Embryonic facial prominence (tissue), 1 donor: ENCODE measurements around the gene ATF6.

Source experiments
- DNase-seq: peaks from one replicate; pipeline ENCODE4 v3.0.0-alpha.2; 2016; ENCODE audit errors: extremely low spot score

ATF6 gene

DNA sequence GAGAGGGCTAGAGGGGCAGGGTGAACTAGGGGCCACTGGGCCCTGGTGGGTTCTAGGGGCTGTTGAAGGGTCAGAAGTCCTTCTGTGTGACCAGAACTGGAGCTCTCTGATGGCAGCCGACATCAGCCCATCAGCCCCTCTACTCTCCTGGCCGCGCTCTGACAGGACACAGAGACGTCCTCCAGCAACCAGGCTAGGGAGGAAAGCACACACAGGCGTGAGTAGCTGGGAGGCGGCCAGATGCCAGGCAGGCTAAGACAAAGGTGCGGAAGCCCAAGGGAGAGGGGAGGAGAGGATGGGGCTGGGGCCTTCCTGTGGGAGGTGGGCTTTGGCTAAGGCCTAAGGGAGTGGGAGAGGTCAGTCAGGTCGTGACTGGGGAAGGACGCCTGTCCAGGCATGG, 206.7 kb downstream of the ATF6 start:
- no peak for DNase-seq

DNA sequence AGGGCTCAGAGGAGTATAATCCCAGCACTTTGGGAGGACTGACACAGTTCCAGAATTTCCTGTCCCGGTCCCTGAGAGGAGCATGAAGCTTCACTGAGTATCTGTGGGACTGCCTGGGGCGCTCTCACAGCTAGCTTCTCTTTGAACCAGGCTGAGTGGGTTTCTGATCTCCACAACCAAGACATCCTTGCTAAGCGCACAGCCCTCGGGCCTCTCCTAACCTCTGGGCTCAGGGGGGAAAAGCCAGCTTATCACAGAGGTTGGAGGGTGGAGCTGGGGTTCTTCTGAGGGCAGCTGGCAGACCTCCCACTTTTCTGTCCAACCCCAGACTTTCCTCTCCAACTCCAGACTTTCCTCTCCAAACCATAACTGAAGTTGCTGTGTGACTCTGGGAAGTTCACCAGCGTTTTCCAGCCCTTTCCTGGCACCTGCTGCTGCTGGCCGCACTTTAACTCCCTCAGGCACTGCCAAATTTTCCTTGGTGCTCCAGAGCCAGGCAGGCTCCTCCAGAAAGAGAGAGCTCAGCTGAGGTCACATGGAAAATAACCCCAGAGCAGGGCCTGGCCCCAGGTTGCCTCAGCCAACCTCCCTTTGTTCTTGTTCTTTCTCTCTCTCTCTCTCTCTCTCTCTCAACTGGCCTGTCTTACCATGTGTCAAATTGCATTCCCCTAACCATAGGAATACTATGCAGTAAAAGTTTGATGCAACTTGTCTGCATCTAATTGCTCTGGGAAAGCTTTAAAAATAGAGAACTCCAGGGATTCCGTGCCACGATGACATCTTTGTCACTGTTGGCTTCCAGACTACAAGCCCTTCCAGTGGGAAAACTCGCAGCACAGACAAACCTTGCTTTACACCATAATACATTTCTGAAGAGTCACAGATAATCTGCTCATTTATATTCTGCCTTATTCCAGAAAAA, 208.1 kb downstream of the ATF6 start:
- DNase-seq, result no peak

DNA sequence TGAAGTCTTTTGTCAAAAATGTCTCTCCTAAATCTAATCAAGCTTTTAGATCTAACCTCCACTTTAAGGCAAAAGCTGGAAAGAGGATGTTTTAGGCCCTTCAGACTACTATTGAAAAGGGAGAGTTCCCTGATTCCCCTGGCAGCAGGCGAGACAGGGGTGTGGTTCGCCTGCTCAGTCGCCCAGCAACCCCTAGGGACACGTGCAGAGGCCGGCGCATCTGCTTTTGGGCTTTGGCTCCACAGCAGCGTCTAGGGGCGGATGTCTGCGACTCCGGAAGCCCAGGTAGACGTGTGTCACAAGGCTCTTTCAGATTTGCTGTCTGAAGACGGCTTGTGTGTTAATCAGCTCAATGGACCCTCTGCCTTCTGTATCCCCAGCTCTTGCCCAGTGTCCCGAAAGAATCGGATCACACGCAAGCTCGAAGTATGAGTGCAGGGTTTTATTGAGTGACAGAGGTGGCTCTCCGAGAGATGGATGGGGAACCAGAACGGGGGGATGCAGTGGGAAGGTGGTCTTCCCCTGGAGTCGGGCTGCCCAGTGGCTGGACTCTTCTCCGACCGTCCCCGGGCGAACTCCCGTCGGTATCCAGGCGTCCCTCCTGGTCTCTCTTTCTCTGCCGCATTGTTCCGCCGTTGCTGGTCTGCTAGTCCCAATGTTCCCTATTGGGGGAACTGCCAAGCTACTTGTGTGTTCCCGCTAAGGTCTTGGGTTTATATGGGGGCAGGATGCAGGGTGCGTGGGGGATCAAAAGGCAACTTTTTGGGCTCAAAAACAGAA, 212.1 kb downstream of the ATF6 start:
- no peak for DNase-seq

DNA sequence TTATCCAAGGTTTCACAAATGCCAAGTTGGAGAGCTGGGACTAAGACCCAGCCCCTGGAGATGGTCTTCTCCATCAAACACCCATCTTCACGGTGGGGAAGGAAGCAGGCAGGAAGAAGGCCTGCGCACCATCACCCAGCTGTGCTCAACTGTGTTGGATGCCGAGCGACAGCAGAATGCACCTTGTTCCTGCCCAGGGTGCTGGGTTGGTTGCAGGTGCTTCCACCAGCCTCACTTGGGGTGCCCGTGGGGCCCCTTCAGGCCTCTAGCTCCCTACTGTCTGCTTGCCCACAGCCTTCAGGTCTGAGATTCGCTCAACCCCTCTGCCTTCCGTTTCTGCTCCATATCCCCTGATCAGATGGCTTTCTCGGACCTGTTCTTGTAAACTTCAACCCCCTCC, 215.0 kb downstream of the ATF6 start:
- no peak for DNase-seq

DNA sequence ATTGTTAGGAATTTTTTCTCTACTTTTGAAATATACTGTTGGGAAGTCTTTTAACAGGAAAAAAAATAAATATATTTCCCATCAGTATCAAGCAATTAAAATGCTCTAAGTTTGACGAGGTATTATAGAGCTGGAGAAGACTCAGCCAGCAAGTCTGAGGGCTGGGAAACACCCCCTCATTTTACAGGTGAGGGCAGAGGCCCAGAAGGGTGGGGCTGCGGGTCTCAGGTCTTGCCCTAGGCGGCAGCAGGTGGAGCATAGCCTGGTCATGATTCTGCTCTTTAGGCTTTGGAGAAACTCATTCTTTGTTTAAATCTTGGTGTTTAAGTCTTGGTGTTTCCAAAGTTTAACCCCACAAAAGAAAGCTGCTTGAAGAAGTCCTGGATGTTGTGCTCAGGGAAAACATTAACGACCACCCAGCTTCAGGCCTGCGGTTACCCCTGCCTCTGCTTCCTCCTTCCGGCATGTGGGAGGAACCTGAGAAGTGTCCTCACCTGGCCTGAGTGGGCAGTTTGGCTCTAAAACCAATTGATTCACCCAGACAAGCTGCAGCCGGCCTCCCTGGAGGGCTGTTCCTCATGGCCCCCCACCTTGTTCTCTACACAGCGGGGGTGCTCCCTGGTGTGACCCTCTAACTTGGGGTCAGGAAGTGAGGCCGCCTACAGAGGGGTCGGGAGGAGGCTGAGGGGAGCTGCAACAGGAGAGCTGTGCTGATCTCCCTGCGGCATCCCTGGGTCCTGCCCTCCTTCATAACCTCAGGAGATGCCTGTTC, 215.8 kb downstream of the ATF6 start:
- no peak for DNase-seq

DNA sequence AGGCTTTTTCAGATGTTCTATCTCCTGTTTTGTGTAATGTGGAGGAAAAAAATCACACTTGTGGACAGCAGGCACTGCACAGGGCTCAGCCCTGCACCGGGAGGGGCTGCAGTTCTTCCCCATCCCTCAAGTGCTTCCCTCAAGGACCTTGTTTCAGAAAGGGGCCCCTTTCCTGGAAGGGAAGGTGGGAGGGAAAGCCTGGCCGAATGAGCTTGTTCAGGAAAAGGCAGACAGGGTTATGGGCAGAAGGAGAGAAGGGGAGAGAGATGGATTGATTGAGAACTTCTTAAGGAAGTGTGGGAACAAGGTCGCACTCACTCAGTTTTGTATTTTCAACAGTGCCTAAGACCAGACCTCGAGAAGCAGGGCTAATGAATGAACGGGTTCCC, 216.4 kb downstream of the ATF6 start:
- DNase-seq, result no peak

DNA sequence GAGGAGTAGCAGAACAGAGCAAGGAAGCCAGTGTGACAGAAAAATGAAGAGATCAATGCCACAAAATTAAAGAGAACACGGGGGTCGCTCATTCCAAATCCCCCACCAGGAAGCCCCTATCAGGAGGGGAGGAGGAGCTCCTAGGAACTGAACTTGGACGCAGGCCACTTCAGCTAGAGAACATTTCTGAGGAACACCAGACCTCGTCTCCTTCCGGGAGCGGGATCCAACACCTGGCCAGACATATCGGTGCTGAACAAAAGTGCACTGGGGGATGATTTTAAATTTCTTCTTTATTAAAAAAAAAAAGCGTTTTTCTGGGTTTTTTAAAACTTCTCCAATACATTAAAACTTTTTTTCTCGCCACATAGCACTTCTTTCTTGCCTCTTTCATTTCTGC, 216.8 kb downstream of the ATF6 start:
- no peak for DNase-seq

DNA sequence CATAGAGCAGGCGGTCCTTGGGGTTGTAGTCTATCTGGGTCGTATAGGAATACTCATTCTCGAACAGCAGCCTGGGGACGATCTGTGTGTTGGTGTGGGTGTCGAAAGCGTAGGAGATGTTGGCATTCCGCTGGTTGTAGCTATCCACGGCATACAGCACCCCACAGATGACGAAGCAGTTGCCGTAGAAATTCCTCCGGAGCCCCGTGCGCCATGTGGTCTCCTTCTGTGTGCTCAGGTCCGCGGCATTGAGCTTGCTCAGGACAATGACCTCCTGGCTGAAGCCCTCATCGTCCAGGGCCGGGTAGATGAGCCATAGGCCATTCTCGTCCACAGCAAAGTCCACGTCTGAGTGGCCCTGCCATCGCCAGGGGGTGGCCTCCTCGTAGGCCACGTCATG, 217.6 kb downstream of the ATF6 start:
- no peak for DNase-seq

DNA sequence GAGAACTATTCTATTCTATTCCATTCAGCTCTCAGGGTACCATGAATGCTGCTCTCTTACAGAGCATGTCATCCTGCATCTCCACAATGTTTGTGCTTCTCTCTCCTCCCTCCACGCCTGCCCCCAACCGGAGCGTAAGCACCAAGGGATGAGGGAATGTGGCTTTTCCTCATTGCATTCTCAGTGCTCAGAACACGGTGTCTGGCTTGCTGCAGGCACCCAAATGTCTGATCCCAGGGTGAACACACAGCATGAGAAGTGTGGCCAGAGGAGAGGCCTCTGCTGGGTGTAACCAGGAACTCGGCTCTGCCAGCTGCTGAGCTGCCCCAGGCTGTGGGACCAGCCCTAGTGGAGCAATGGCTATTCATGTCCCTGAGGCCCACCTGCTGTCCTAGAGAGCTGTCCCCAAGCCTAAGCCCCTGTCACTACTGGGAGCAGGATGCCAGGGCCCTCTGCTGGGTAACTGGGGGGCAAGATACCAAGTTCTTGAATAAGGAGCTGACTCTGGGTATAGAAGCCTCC, 219.2 kb downstream of the ATF6 start:
- DNase-seq, result no peak

DNA sequence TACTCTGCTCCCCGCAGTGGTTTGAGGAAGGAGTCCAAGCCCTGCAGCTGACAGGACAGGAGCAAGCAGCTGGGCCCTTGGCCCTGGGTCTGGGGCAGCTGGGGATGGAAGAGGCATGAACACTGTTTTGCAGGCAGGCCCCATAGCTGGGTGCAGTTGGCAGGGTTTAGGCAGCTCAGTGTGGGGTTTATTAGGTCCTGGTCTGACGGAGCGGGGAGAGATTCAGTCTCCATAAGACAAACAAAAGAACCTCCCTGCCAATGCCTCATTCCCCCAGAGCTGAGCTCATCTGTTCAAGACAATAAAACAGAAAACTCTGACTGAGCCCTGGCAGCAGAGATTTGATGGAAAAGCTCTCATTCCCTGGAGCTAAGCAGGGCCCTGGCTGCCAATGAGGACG, 220.2 kb downstream of the ATF6 start:
- no peak for DNase-seq

DNA sequence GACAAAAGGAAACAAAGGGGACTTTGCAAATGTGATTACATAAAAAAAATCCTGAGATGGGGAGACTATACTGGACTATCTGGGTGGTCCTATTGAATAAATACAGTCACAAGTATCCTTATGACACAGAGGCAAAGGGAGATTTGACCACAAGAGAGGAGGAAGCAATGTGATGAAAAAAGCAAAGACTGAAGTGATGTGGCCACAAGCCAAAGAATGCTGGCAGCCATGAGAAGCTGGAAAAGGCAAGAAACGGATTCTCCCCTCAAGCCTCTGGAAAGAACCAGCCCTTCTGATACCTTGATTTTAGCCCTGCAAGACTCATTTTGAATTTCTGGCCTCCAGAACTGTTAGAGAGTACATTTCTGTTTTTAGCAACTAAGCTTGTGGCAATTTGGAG, 221.2 kb downstream of the ATF6 start:
- no peak for DNase-seq

DNA sequence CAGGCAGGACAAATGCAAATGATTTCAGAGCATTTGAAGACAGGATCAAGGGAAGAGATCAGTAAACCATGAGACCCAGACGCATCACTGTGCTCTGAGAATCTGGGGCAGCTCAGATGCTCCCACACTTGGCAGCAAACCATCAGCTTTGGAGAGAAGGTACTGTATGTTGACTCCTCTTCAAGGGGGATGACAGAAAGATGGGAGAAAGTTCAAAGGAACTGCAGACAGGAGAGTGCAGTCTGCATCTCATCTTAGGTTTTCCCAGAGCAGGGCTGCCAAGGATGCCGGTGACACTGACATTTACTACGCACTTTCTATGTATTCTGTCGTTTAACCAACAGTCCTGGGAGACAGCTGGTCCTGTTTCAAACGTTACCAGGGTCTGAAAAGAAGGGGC, 221.8 kb downstream of the ATF6 start:
- DNase-seq, result no peak

DNA sequence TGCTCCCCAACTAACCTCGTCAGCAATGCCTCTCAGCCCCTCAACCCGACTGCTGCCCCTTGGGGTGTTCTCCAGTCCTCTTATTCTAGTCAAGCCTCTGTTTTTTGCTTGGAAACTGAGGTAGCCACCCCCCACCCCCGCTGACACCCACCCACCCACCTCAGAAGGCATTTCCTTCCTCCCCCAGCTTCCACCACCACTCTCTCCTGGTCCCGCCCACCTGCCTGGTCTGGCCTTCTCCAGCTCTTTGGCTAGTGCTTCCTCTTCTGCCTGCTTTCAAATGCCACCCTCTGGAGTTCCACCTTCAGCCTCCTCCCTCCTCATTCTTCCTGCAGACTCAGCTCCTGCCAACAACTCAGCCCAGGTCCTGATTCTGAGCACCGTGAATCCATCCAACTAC, 222.3 kb downstream of the ATF6 start:
- DNase-seq, result no peak

DNA sequence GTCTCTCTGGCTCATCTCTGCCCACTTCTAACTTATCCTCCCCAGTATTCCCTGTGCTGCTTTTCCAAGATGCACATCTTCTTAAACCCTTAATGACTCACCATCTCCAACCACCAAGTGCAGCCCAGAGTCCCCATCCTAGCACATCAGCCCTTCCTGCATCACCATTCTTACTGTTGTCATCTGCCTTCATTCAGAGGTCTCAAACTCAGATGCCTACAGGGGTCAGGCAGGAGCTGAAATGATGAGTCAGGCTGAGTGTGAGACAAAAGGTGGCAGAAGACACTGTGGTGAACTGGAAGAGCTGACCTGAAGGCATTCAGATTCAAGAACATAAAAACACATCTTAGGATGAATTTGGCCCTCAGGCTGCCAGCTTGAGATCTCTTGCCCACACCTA, 223.0 kb downstream of the ATF6 start:
- DNase-seq, result no peak

DNA sequence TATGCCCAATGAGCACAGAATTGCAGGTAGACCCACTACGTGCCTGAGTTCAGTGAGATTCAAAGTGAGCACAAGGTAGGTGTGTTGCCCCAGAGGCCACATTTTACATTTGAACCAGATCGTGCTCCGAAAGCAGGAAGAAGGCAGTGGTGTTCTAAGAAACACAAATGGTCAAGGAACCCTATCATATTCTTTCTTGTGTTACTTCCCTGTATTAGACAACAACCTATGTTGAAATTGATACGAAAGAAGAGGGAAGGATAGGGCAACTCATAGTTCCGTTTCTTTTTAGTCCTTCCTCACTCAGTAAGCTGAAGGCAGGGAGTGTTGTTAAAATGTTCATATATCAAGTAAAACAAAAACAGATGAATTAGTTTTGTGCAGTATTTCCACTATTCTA, 223.7 kb downstream of the ATF6 start:
- DNase-seq, result no peak

DNA sequence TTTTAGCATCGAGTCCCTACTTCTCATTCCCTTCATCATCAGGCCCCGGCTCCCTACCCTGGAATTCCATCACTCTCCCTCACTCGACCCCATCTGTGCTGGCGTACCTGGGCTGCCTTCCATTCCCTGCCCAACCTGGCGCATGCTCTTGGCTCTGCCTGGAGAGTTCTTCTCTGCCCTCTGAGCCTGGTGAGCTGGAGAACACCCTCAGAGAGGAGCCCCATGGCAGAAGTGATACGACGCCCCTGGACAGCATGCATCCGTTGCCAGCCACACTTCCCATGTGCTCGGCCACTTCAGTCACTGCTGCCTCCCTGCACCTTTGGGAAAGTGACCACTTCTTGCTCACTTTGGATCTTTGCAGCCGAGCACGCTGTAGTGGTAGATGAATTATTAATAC, 227.5 kb downstream of the ATF6 start:
- DNase-seq, result no peak

DNA sequence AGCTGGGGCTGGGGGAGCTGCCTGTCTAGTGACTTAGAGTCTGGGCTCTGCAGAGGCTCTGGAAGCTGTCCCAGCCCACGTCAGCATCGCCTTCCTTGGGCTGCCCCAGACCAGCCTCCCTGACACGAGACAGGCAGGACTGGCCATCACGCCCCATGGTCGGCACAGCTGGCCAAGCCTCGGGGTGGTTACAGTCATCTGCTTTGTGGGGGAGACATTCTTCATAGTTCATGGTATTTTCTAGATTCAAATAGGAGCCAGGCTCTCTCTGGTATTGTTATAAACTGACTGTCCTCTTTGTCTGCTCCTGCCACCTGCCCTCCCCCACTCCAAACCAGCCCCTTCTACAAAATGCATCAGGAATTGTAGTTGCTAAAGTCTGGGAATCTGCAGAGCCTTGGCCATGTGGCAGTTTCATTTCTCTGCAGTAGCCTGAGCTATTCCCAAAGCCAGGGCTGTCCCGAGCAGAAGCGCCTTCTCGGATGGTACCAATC, 228.1 kb downstream of the ATF6 start:
- no peak for DNase-seq

DNA sequence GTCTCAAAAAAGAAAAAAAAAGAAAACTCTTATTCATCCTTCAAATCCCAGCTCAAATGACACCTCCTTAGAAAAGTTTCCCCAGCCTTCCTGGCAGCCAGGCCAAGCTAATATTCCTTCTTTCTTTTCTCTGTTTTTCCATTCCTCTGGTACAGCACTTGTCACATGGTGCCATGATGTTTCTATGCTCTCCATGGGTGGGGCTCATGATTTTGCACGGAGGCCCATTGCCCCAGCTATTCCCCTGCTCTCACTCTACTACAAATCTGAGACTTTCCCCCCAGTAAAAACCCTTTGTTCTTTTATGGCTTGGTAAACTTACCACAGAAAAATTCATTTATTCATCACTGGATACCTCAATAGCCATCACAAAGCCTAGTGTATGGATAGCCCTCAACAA, 231.0 kb downstream of the ATF6 start:
- no peak for DNase-seq

DNA sequence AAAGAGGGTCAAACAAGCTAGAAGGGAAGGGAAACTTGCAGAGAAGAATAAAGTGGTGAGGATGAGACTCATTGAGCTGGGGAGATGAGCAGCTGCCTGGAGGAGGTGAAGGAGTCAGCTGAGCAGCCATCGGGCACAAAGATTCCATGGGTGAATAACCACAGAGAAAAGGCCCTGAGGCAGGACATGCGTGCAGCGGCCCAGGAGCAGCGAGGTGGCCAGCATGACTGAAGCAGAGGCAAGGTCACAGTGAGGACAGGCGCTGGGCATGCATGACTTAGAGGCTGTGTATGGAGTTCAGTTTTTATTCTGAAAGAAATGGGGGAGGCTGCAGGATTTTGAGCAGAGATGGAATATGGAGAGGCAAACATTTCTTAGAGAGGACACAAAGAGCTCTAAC, 232.7 kb downstream of the ATF6 start:
- DNase-seq, result no peak

DNA sequence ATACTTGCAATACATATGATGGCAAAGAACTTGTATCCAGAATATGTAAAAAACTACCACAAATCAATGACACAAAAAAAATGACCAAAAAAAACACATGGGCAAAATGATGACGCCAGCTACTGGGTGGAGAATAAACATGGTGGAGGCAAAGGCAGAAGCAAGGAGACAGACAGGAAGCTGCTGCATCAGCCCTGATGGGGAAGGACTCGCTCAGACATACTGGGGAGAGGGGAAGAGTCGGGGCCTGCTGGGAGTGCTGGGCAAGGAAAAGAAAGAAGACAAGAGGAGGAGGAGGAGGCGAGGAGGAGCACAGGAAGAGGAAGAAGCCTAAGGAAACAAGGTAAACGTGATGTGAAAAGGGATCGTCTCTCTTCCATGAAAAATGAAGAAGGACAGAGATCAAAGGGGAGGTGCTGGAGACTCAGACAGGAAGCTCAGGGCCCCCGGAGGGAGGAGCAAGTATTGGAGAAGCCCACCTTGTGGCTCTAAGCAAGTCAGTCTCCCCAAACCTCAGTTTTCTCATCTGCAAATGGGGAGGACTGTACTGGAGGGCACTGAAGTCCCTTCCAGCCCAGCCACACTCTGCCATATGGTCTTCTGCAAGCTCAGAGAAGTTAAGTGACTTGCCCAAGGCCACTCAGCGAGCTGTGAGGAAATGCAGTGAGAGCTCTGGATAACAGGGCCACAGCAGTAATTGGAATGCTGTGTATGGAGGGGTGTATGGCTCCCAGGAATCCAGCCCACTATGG, 233.4 kb downstream of the ATF6 start:
- no peak for DNase-seq

DNA sequence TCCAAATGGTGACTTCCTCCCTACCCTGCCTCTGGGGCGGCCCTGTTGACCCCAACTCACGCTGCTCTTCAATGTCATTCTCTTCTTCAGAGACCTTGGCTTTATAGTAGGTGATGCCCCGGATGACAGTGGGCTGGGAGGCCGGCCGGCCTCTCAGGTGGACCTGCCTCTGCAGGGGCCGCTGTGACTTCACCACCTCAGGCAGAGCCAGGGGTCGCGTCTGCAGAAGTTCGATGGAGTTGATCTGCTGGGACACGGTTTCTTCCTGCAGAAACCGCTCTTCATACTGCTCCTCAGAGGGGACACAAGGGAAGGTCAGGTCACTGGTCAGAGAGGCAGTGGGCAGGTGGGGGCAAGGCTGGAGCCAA, 233.9 kb downstream of the ATF6 start:
- DNase-seq, result no peak
